Uterus (tissue), 4 donors: ENCODE results near the gene CD68. TPM values are rescaled to one million over a fixed set of nuclear protein-coding genes. Genes with fewer than 3 reads are reported as not detected.

Experiments used
- DNase-seq, 2 donors: peaks; one replicate each; pipeline ENCODE4 v3.0.0-alpha.2; 2019 to 2020
- H3K27ac ChIP-seq, 2 donors: fragments of 200-600 bp; sonication (generic); 1 replicate in 1 of 2; 2 replicates in 1 of 2; pipeline ENCODE4 v1.5.1; 2016 to 2018
- H3K27me3 ChIP-seq, 2 donors: fragments of 200-600 bp; sonication (generic); one replicate each; pipeline ENCODE4 v1.5.1; 2018 to 2019; ENCODE audit warnings: control low read depth in 1 of 2
- H3K36me3 ChIP-seq, 2 donors: fragments of 200-600 bp; sonication (generic); one replicate each; pipeline ENCODE4 v1.5.1; 2019; ENCODE audit warnings: control low read depth in 1 of 2
- H3K4me1 ChIP-seq, 2 donors: fragments of 200-600 bp; sonication (generic); one replicate each; pipeline ENCODE4 v1.5.1; 2018 to 2019; ENCODE audit warnings: control low read depth in 1 of 2
- H3K4me3 ChIP-seq, 2 donors: fragments of 200-600 bp; sonication (generic); 1 replicate in 1 of 2; 2 replicates in 1 of 2; pipeline ENCODE4 v1.5.1; 2018 to 2019; ENCODE audit warnings: mild to moderate bottlenecking in 1 of 2
- H3K9me3 ChIP-seq, 2 donors: fragments of 200-600 bp; sonication (generic); one replicate each; pipeline ENCODE4 v1.5.1; 2019; ENCODE audit warnings: control low read depth in 1 of 2
- POLR2A ChIP-seq, 2 donors: fragments of 450-650 bp; IDR thresholded peaks; one replicate each; pipeline ENCODE4 v1.6.1; 2016; ENCODE audit warnings: antibody characterized with exemption in 2 of 2, mild to moderate bottlenecking in 1 of 2, moderate library complexity in 1 of 2
- intact Hi-C: fragments of 100-400 bp; cut with DNase I; formaldehyde crosslinking; loops from one replicate; pipeline ENCODE4 v1.15.1; 2023; ENCODE audit warnings: low total_unique reads
- total RNA-seq, 4 donors: library from RNA; depleted of rRNA in 3 of 4; stranded (reverse); fragments of >200 nt in 3 of 4; gene quantifications; one replicate each; pipeline versions ENCODE4 v1.1.0 to v1.2.4, GENCODE V29; 2014 to 2023
- TF ChIP-seq, protein P1 (sequence below), 4 experiments: fragments of 200-600 bp in 2 of 4; fragments of 450-650 bp in 2 of 4; sonication (generic) in 2 of 4; IDR thresholded peaks; one replicate each; pipeline ENCODE4 v1.5.1; 2016 to 2019; ENCODE audit warnings: antibody characterized with exemption in 4 of 4, mild to moderate bottlenecking in 2 of 4, moderate library complexity in 1 of 4
- donor health status: DM: yes; HTN: yes; CAD: no.

Gene CD68
- total RNA-seq, 4 donors from 2014 or later: 4.4 to 15.9 (median 7.5) TPM

DNA sequence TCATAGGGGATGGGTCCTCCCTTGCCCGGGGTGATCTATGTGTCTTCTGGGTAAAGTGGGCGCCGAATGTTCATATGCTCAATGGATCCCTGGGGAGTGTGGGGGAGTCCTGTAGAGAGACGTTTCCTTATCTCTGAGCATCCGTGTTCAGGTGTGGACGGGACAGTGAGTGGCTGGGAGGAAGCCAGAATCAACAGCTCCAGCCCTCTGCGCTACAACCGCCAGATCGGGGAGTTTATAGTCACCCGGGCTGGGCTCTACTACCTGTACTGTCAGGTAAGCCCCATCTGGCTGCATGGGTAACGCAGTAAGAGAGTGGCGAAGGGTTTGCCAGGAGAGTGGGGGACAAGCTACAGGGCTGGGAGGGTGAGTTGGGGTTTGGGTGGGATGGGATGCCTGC, 22.8 kb upstream of the CD68 start:
- intact Hi-C loops: no loop called here

DNA sequence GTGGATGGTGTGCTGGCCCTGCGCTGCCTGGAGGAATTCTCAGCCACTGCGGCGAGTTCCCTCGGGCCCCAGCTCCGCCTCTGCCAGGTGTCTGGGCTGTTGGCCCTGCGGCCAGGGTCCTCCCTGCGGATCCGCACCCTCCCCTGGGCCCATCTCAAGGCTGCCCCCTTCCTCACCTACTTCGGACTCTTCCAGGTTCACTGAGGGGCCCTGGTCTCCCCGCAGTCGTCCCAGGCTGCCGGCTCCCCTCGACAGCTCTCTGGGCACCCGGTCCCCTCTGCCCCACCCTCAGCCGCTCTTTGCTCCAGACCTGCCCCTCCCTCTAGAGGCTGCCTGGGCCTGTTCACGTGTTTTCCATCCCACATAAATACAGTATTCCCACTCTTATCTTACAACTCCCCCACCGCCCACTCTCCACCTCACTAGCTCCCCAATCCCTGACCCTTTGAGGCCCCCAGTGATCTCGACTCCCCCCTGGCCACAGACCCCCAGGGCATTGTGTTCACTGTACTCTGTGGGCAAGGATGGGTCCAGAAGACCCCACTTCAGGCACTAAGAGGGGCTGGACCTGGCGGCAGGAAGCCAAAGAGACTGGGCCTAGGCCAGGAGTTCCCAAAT, 22.2 kb upstream of the CD68 start:
- no peak for DNase-seq
- Histone ChIP-seq H3K4me3 (no peak overlapping the region), H3K27ac (peak overlapping the region; percentile 92 to 98), H3K4me1 (peaks cover 24 to 34% of the 10 kb centered on the region in 2 donors), H3K36me3 (no peaks in the 10 kb centered on the region), H3K27me3 (no peaks in the 10 kb centered on the region), H3K9me3 (no peaks in the 10 kb centered on the region)
- no peak for TF ChIP-seq POLR2A (IDR thresholded peaks at IDR 0.05)
- TF ChIP-seq, protein P1, sequence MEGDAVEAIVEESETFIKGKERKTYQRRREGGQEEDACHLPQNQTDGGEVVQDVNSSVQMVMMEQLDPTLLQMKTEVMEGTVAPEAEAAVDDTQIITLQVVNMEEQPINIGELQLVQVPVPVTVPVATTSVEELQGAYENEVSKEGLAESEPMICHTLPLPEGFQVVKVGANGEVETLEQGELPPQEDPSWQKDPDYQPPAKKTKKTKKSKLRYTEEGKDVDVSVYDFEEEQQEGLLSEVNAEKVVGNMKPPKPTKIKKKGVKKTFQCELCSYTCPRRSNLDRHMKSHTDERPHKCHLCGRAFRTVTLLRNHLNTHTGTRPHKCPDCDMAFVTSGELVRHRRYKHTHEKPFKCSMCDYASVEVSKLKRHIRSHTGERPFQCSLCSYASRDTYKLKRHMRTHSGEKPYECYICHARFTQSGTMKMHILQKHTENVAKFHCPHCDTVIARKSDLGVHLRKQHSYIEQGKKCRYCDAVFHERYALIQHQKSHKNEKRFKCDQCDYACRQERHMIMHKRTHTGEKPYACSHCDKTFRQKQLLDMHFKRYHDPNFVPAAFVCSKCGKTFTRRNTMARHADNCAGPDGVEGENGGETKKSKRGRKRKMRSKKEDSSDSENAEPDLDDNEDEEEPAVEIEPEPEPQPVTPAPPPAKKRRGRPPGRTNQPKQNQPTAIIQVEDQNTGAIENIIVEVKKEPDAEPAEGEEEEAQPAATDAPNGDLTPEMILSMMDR (IDR thresholded peaks at IDR 0.05): no peak
- intact Hi-C loops: no loop called here

More for the DNA sequence above, 22.8 kb upstream of the CD68 start:
- peak overlapping the region; percentile 92 to 98 for H3K27ac ChIP-seq
- H3K4me3 ChIP-seq: no peak overlapping the region
- peaks cover 24 to 34% of the 10 kb centered on the region in 2 donors for H3K4me1 ChIP-seq
- H3K27me3 ChIP-seq: no peaks in the 10 kb centered on the region
- no peaks in the 10 kb centered on the region for H3K9me3 ChIP-seq
- no peaks in the 10 kb centered on the region for H3K36me3 ChIP-seq
- TF ChIP-seq, protein P1 (IDR thresholded peaks at IDR 0.05): no peak
- TF ChIP-seq POLR2A (IDR thresholded peaks at IDR 0.05): no peak
- no peak for DNase-seq

DNA sequence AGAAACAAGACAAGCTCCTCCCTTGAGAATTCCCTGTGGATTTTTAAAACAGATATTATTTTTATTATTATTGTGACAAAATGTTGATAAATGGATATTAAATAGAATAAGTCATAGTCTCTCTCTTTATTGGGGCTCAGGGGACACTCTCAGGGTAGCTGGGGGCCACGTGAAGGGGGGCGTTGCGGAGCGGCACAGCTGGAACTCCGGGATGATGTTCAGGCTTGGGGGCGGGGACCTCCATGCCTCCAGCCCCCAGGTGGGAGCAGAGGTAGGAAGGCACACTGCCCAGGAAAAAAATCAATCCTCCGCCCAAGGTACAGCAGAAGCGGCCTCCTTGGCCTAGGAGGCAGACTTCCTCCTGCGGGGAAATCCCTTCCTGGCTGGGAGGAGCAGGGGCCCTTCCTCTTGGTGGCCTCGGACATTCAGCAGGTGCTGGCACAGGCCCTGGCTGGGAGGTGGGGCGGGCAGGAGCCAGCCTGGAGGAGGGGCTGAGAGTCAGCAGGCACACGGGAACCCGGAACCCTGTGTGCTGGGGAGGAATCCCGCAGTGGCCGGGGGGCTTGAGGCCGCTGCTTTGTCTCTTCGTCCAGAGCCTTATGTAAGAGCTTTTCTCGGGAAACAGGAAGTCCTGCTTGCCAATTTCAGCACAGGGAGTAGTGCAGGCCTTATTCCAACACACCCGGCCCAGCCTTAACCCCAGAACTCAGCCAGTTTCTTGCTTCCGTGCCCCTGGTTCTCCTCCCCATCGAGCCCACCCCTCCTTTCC, 21.5 kb upstream of the CD68 start:
- Histone ChIP-seq H3K27me3 (no peaks in the 10 kb centered on the region), H3K4me1 (peaks cover 26 to 40% of the 10 kb centered on the region in 2 donors), H3K36me3 (no peaks in the 10 kb centered on the region), H3K9me3 (no peaks in the 10 kb centered on the region), H3K4me3 (peak overlapping the region; percentile 12 to 24), H3K27ac (peak overlapping the region; percentile 92 to 98)
- TF ChIP-seq POLR2A (IDR thresholded peaks at IDR 0.05): peak; percentile 69 to 76
- TF ChIP-seq, protein P1 (IDR thresholded peaks at IDR 0.05): no peak
- intact Hi-C loops: no loop called here
- peak; percentile 84 to 86 for DNase-seq

DNA sequence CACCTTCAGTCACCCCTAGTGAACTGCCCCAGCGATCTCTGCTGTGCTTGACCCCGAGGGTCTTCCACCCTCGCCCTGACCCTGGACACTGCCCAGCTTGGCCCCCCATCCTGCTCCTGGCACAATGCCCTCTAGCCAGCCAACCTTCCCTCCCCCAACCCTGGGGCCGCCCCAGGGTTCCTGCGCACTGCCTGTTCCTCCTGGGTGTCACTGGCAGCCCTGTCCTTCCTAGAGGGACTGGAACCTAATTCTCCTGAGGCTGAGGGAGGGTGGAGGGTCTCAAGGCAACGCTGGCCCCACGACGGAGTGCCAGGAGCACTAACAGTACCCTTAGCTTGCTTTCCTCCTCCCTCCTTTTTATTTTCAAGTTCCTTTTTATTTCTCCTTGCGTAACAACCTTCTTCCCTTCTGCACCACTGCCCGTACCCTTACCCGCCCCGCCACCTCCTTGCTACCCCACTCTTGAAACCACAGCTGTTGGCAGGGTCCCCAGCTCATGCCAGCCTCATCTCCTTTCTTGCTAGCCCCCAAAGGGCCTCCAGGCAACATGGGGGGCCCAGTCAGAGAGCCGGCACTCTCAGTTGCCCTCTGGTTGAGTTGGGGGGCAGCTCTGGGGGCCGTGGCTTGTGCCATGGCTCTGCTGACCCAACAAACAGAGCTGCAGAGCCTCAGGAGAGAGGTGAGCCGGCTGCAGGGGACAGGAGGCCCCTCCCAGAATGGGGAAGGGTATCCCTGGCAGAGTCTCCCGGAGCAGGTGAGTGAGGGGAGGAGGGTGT, 20.7 kb upstream of the CD68 start, which contains the start of gene TNFSF13:
Gene TNFSF13 (plus strand): TSS at position 207 of the 776 bp plus-strand sequence. CDS start 290 bp downstream, at position 497.
- intact Hi-C loops: no loop called here
- DNase-seq: no peak
- Histone ChIP-seq H3K27me3 (no peaks in the 10 kb centered on the region), H3K4me1 (peaks cover 27 to 47% of the 10 kb centered on the region in 2 donors), H3K4me3 (peak within 1 kb of the TSS; percentile 12 to 24), H3K9me3 (no peaks in the 10 kb centered on the region), H3K36me3 (no peaks in the 10 kb centered on the region), H3K27ac (peak within 1 kb of the TSS; percentile 92 to 98)
- TF ChIP-seq, protein P1 (IDR thresholded peaks at IDR 0.05): no peak
- TF ChIP-seq POLR2A (IDR thresholded peaks at IDR 0.05): no peak
